Measurements from ENCODE around the gene QPCT. TPM values are rescaled to one million over a fixed set of nuclear protein-coding genes. Genes with fewer than 3 reads are reported as not detected.
"Not testable (repeated sequence)": the region's sequence is repeated elsewhere in the genome, so short reads cannot be mapped to it uniquely, and the experiment has no call there.

Gene QPCT
- total RNA-seq, 2 experiments from 2014 or later = 3.5 to 52.6 TPM

GRCh38 chr2:37379881-37380296 lies 35.5 kb downstream of the QPCT start:
- H3K36me3 ChIP-seq (ENCODE audit: insufficient read depth, low read length) = no peaks in the 10 kb centered on the region
- H3K9me3 ChIP-seq (ENCODE audit: low read length) = no peaks in the 10 kb centered on the region
- H2AFZ ChIP-seq (ENCODE audit: low read length) = peak overlapping the region; percentile 86
- no TSS peak for BruUV-seq (replicated peaks)
- peak overlapping the region; percentile 34 for H3K4me2 ChIP-seq (ENCODE audit: low read length)
- H3K4me3 ChIP-seq (ENCODE audit: low read depth, low read length, poor library complexity, severe bottlenecking) = peak overlapping the region; percentile 12
- 0 out of 2 replicates have a peak, but pooled peaks cover under 1% of the 10 kb centered on the region for H3K79me2 ChIP-seq (ENCODE audit: insufficient read depth, low read depth, low read length)
- CTCF ChIA-PET (ENCODE audit: unreplicated experiment) = interaction anchor here (1.1 to 5.6 kb wide), 2 partner anchors 10 to 22 kb away, joined by 3 to 37 read pairs; no protein-coding TSS in a partner anchor
- no peaks in the 10 kb centered on the region for H3K9me2 ChIP-seq (ENCODE audit: insufficient read depth, low read length)
- no peaks in the 10 kb centered on the region for H4K20me1 ChIP-seq (ENCODE audit: insufficient read depth, low read length)
- intact Hi-C loops (cut with micrococcal nuclease; ENCODE audit: unreplicated experiment) = loop anchor here (10.0 kb wide), 1 partner anchor 295 kb away; the partner anchor contains the start of genes GPATCH11 and HEATR5B
- POLR2A ChIA-PET = interaction anchor here (0.6 to 9.5 kb wide), 12 partner anchors 9 to 811 kb away, joined by 3 to 209 read pairs (median 7); partner anchors contain the start of gene PRKD3
- peak overlapping the region; percentile 98 for H3K27ac ChIP-seq (ENCODE audit: low read depth, low read length, poor library complexity, severe bottlenecking)
- TF ChIP-seq, protein P1, sequence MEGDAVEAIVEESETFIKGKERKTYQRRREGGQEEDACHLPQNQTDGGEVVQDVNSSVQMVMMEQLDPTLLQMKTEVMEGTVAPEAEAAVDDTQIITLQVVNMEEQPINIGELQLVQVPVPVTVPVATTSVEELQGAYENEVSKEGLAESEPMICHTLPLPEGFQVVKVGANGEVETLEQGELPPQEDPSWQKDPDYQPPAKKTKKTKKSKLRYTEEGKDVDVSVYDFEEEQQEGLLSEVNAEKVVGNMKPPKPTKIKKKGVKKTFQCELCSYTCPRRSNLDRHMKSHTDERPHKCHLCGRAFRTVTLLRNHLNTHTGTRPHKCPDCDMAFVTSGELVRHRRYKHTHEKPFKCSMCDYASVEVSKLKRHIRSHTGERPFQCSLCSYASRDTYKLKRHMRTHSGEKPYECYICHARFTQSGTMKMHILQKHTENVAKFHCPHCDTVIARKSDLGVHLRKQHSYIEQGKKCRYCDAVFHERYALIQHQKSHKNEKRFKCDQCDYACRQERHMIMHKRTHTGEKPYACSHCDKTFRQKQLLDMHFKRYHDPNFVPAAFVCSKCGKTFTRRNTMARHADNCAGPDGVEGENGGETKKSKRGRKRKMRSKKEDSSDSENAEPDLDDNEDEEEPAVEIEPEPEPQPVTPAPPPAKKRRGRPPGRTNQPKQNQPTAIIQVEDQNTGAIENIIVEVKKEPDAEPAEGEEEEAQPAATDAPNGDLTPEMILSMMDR (conservative IDR thresholded peaks at IDR 0.05; ENCODE audit: low read length) = no peak
- TF ChIP-seq EZH2phosphoT487 (IDR thresholded peaks at IDR 0.05; ENCODE audit: borderline replicate concordance, low read depth, low read length) = no peak
- DNase-seq (ENCODE audit: low spot score) = peak; percentile 31
- peaks cover 78% of the 10 kb centered on the region for H3K4me1 ChIP-seq (ENCODE audit: insufficient read depth, low read length, poor library complexity, severe bottlenecking)

GRCh38 chr2:37380787-37381186 lies 36.4 kb downstream of the QPCT start:
- H3K36me3 ChIP-seq (ENCODE audit: insufficient read depth, low read length); CTCF ChIA-PET (ENCODE audit: unreplicated experiment); BruUV-seq (replicated peaks); H3K9me2 ChIP-seq (ENCODE audit: insufficient read depth, low read length); H3K9me3 ChIP-seq (ENCODE audit: low read length); H3K79me2 ChIP-seq (ENCODE audit: insufficient read depth, low read depth, low read length); H4K20me1 ChIP-seq (ENCODE audit: insufficient read depth, low read length); intact Hi-C loops (cut with micrococcal nuclease; ENCODE audit: unreplicated experiment); H3K4me3 ChIP-seq (ENCODE audit: low read depth, low read length, poor library complexity, severe bottlenecking): not testable (repeated sequence)
- Histone ChIP-seq H3K4me2 (ENCODE audit: low read length) (peak overlapping the region; percentile 51), H3K4me1 (ENCODE audit: insufficient read depth, low read length, poor library complexity, severe bottlenecking) (peaks cover 69% of the 10 kb centered on the region), H2AFZ (ENCODE audit: low read length) (peak overlapping the region; percentile 24; the same call in 1 of the 2 replicates), H3K27ac (ENCODE audit: low read depth, low read length, poor library complexity, severe bottlenecking) (peak overlapping the region; percentile 98)
- DNase-seq (ENCODE audit: low spot score) = peak; percentile 61
- POLR2A ChIA-PET = interaction anchor here (0.9 to 9.5 kb wide), 8 partner anchors 8 to 61 kb away, joined by 3 to 209 read pairs (median 86); partner anchors contain the start of gene PRKD3

DNA sequence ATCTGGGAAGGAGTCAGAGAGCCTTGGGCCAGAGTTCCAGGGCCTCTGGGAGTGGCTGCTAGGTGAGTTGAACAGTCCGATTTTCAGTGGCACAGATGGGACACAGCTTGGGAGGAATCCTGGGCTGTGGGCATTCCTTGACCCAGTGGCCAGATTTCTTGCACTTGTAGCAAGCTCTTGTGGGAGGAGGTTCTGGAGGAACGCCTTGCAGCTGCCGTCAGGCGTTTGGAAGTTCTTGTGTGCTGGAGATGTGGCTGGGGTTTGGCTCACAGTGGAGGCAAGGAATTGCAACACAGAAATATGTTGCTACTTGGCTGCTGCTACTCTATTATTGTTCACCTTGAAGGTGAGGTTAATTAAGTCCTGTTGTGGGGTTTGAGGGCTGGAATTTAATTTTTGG lies 39.8 kb downstream of the QPCT start:
- POLR2A ChIA-PET; BruUV-seq (replicated peaks); DNase-seq (ENCODE audit: low spot score); H3K27ac ChIP-seq (ENCODE audit: low read depth, low read length, poor library complexity, severe bottlenecking); H3K79me2 ChIP-seq (ENCODE audit: insufficient read depth, low read depth, low read length); H3K36me3 ChIP-seq (ENCODE audit: insufficient read depth, low read length); intact Hi-C loops (cut with micrococcal nuclease; ENCODE audit: unreplicated experiment); CTCF ChIA-PET (ENCODE audit: unreplicated experiment); H3K9me2 ChIP-seq (ENCODE audit: insufficient read depth, low read length); H4K20me1 ChIP-seq (ENCODE audit: insufficient read depth, low read length); H3K9me3 ChIP-seq (ENCODE audit: low read length); H3K4me3 ChIP-seq (ENCODE audit: low read depth, low read length, poor library complexity, severe bottlenecking); H3K4me2 ChIP-seq (ENCODE audit: low read length); H2AFZ ChIP-seq (ENCODE audit: low read length): not testable (repeated sequence)
- H3K4me1 ChIP-seq (ENCODE audit: insufficient read depth, low read length, poor library complexity, severe bottlenecking) = peaks cover 64% of the 10 kb centered on the region
